Measurements from ENCODE around the gene ZC3H7A.

Gene ZC3H7A

GRCh38 chr16:11797166-11797956 is at the start of gene ZC3H7A:
Gene ZC3H7A, minus strand, starts transcription at chr16:11797258. Its CDS starts 14,904 bp downstream, at chr16:11782354.
- TF ChIP-seq, protein P1, sequence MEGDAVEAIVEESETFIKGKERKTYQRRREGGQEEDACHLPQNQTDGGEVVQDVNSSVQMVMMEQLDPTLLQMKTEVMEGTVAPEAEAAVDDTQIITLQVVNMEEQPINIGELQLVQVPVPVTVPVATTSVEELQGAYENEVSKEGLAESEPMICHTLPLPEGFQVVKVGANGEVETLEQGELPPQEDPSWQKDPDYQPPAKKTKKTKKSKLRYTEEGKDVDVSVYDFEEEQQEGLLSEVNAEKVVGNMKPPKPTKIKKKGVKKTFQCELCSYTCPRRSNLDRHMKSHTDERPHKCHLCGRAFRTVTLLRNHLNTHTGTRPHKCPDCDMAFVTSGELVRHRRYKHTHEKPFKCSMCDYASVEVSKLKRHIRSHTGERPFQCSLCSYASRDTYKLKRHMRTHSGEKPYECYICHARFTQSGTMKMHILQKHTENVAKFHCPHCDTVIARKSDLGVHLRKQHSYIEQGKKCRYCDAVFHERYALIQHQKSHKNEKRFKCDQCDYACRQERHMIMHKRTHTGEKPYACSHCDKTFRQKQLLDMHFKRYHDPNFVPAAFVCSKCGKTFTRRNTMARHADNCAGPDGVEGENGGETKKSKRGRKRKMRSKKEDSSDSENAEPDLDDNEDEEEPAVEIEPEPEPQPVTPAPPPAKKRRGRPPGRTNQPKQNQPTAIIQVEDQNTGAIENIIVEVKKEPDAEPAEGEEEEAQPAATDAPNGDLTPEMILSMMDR (conservative IDR thresholded peaks at IDR 0.05; ENCODE audit: control insufficient read depth, insufficient read depth, low read depth, low read length), result no peak
- peak; percentile 96 for DNase-seq (ENCODE audit: low read depth)
- peak within 1 kb of the TSS; percentile 95 for H3K4me3 ChIP-seq (ENCODE audit: control insufficient read depth, low read depth, low read length)

DNA sequence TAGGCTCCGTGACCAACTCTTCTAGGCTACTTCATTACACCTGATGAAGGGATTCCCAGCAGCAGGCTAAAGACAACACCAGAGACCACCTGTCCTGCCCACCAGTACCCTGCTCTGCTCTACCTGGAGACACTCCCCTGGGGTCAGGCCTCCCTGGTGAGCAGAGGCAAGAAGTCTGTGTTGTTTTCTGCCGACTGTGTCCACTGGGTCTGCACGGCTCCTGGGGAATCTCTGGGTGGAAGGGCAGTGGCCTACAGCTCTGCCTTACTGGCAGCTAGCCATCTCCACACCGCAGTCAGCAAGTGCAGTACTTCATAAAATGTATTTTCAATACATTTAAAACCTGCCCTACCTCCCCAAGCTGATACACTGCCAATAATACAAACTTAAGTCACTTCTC is 47.4 kb upstream of the ZC3H7A start:
- H3K4me3 ChIP-seq (ENCODE audit: control insufficient read depth, low read depth, low read length), result no peak overlapping the region
- TF ChIP-seq, protein P1 (conservative IDR thresholded peaks at IDR 0.05; ENCODE audit: control insufficient read depth, insufficient read depth, low read depth, low read length), result no peak
- no peak for DNase-seq (ENCODE audit: low read depth)

GRCh38 chr16:11843861-11844260 is 46.8 kb upstream of the ZC3H7A start:
- TF ChIP-seq, protein P1 (conservative IDR thresholded peaks at IDR 0.05; ENCODE audit: control insufficient read depth, insufficient read depth, low read depth, low read length), result no peak
- no peak overlapping the region for H3K4me3 ChIP-seq (ENCODE audit: control insufficient read depth, low read depth, low read length)
- no peak for DNase-seq (ENCODE audit: low read depth)

GRCh38 chr16:11843206-11843605 is 46.1 kb upstream of the ZC3H7A start:
- no peak overlapping the region for H3K4me3 ChIP-seq (ENCODE audit: control insufficient read depth, low read depth, low read length)
- DNase-seq (ENCODE audit: low read depth), result no peak
- TF ChIP-seq, protein P1 (conservative IDR thresholded peaks at IDR 0.05; ENCODE audit: control insufficient read depth, insufficient read depth, low read depth, low read length), result no peak

GRCh38 chr16:11841026-11841425 is 44.0 kb upstream of the ZC3H7A start:
- no peak overlapping the region for H3K4me3 ChIP-seq (ENCODE audit: control insufficient read depth, low read depth, low read length)
- DNase-seq (ENCODE audit: low read depth), result no peak
- TF ChIP-seq, protein P1 (conservative IDR thresholded peaks at IDR 0.05; ENCODE audit: control insufficient read depth, insufficient read depth, low read depth, low read length), result no peak

- TF ChIP-seq, protein P1 (conservative IDR thresholded peaks at IDR 0.05; ENCODE audit: control insufficient read depth, insufficient read depth, low read depth, low read length), result no peak
- peak; percentile 89 for DNase-seq (ENCODE audit: low read depth)
- no peak overlapping the region for H3K4me3 ChIP-seq (ENCODE audit: control insufficient read depth, low read depth, low read length)
Measured at GRCh38 chr16:11836650-11837244, 39.7 kb upstream of the ZC3H7A start.

Data from fibroblast of mammary gland (primary cell).